HG03565 (cell line): ENCODE results near the gene CELF3.
"Not testable (repeated sequence)": the region's sequence is repeated elsewhere in the genome, so short reads cannot be mapped to it uniquely, and the experiment has no call there.

Experiments used
- ATAC-seq: cut with Tn5 transposase; IDR thresholded peaks from one replicate; pipeline ENCODE4 v1.9.1; 2021; ENCODE audit warnings: mild to moderate bottlenecking, moderate library complexity; ENCODE audit not compliant: unreplicated experiment

Gene CELF3

GRCh38 chr1:151704246-151704645 is 12.4 kb downstream of the CELF3 start:
- ATAC-seq = no peak

- no peak for ATAC-seq
These were observed 12.8 kb downstream of the CELF3 start for GRCh38 chr1:151703813-151704212.

GRCh38 chr1:151702936-151703335 is 13.7 kb downstream of the CELF3 start:
- ATAC-seq = no peak

- ATAC-seq = no peak
These were observed 15.1 kb downstream of the CELF3 start for GRCh38 chr1:151701515-151701914.

GRCh38 chr1:151693057-151693651 is 23.4 kb downstream of the CELF3 start:
- no peak for ATAC-seq

- no peak for ATAC-seq
These were observed 24.4 kb downstream of the CELF3 start for GRCh38 chr1:151692226-151692625.

GRCh38 chr1:151689494-151689893 is 27.1 kb downstream of the CELF3 start:
- no peak for ATAC-seq

- ATAC-seq = no peak
These were observed 30.0 kb downstream of the CELF3 start for GRCh38 chr1:151686561-151686960.

- ATAC-seq = no peak
These were observed 32.5 kb downstream of the CELF3 start for GRCh38 chr1:151684128-151684527.

- not testable (repeated sequence) for ATAC-seq
These were observed 33.7 kb downstream of the CELF3 start for GRCh38 chr1:151682901-151683300.

- ATAC-seq = no peak
These were observed 34.7 kb downstream of the CELF3 start for GRCh38 chr1:151681923-151682322.

GRCh38 chr1:151680826-151681225 is 35.8 kb downstream of the CELF3 start:
- ATAC-seq = no peak

- ATAC-seq = no peak
These were observed 36.2 kb downstream of the CELF3 start for GRCh38 chr1:151680391-151680790.

GRCh38 chr1:151673407-151673806 is 43.2 kb downstream of the CELF3 start:
- no peak for ATAC-seq

GRCh38 chr1:151670036-151670675 is 46.4 kb downstream of the CELF3 start:
- ATAC-seq = not testable (repeated sequence)

- ATAC-seq = no peak
These were observed 48.5 kb downstream of the CELF3 start for GRCh38 chr1:151668090-151668489.

GRCh38 chr1:151661751-151662150 is 54.9 kb downstream of the CELF3 start:
- no peak for ATAC-seq

GRCh38 chr1:151655371-151655770 is 61.2 kb downstream of the CELF3 start:
- no peak for ATAC-seq

- ATAC-seq = no peak
These were observed 63.2 kb downstream of the CELF3 start for GRCh38 chr1:151653397-151653796.
